ENCODE results near the gene ZNF865.

DNA sequence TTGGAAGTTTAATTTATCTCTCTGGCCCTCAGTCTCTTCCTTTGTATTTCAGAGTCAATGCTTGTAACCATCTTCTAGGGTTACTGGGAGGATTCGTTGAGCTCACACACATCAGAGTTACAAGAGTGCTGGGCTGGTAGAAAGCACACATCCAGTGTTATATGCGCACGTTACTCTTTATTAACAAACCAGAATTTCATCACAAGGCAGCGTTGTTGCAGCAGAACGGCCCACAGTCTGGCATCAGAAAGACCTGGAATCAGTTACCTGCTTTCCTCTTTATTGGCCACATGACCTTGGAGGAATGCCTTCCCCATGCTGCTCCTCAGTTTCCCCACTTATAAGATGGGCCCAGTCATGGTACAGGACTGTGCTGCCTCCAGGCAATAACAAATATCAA lies 3.9 kb downstream of the ZNF865 start:
- TF ChIP-seq, protein P1, sequence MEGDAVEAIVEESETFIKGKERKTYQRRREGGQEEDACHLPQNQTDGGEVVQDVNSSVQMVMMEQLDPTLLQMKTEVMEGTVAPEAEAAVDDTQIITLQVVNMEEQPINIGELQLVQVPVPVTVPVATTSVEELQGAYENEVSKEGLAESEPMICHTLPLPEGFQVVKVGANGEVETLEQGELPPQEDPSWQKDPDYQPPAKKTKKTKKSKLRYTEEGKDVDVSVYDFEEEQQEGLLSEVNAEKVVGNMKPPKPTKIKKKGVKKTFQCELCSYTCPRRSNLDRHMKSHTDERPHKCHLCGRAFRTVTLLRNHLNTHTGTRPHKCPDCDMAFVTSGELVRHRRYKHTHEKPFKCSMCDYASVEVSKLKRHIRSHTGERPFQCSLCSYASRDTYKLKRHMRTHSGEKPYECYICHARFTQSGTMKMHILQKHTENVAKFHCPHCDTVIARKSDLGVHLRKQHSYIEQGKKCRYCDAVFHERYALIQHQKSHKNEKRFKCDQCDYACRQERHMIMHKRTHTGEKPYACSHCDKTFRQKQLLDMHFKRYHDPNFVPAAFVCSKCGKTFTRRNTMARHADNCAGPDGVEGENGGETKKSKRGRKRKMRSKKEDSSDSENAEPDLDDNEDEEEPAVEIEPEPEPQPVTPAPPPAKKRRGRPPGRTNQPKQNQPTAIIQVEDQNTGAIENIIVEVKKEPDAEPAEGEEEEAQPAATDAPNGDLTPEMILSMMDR (IDR thresholded peaks at IDR 0.05) = no peak
- no peak for TF ChIP-seq POLR2A (IDR thresholded peaks at IDR 0.05)

Data from lower leg skin (tissue), 3 donors.